HG02610 (cell line): ENCODE measurements around the gene C1orf94.

Experiments used
- ATAC-seq: cut with Tn5 transposase; IDR thresholded peaks from one replicate; pipeline ENCODE4 v1.9.1; 2021; ENCODE audit warnings: mild to moderate bottlenecking, moderate library complexity; ENCODE audit not compliant: unreplicated experiment

Gene C1orf94

GRCh38 chr1:34250342-34250741, 73.6 kb downstream of the C1orf94 start:
- no peak for ATAC-seq

GRCh38 chr1:34262023-34262853, 85.5 kb downstream of the C1orf94 start:
- ATAC-seq = no peak

- ATAC-seq = no peak
These were observed 86.2 kb downstream of the C1orf94 start for GRCh38 chr1:34262921-34263320.

GRCh38 chr1:34263406-34263805, 86.7 kb downstream of the C1orf94 start:
- no peak for ATAC-seq

GRCh38 chr1:34265396-34265795, 88.7 kb downstream of the C1orf94 start:
- no peak for ATAC-seq

GRCh38 chr1:34266127-34266951, 89.6 kb downstream of the C1orf94 start:
- ATAC-seq = no peak

- no peak for ATAC-seq
These were observed 90.6 kb downstream of the C1orf94 start for GRCh38 chr1:34267326-34267725.

GRCh38 chr1:34268311-34268954, 91.7 kb downstream of the C1orf94 start:
- no peak for ATAC-seq
